H1 (cell line): Measurements from ENCODE around the gene MGAT5. TPM values are rescaled to one million over a fixed set of nuclear protein-coding genes. Genes with fewer than 3 reads are reported as not detected.

Source experiments
- CTCF ChIA-PET: fragments of 300-600 bp; sonication (Branson Sonifier 250); formaldehyde crosslinking; loops from one replicate; lab custom pipeline; 2021; ENCODE audit not compliant: partially characterized antibody; lab: Charles Lee
- POLR2A ChIA-PET: fragments of 300-600 bp; sonication (Branson Sonifier 250); formaldehyde crosslinking; loops from one replicate; lab custom pipeline; 2021; ENCODE audit warnings: inconsistent platforms; ENCODE audit not compliant: partially characterized antibody; lab: Charles Lee
- DNase-seq, 2 experiments: peaks; one replicate each; pipeline versions ENCODE4 v3.0.0 to v3.0.0-alpha.2; 2010 to 2022; ENCODE audit warnings: low spot score in 2 of 2, low read depth in 1 of 2, mixed read lengths in 1 of 2
- FAIRE-seq: peaks from 2 replicates; lab custom pipeline; 2011; peaks lifted over from hg19 to GRCh38; lab: Jason Lieb, UNC
- H2AFZ ChIP-seq: 2 replicates; pipeline ENCODE4 v1.8.1; 2012; ENCODE audit warnings: low read length, inconsistent platforms
- H2AK5ac ChIP-seq: 2 replicates; pipeline ENCODE4 v1.6.1; 2013; ENCODE audit warnings: low read depth, low read length
- H2BK120ac ChIP-seq: replicated peaks from 2 replicates; pipeline ENCODE3; 2013; ENCODE audit warnings: low read depth, low read length, inconsistent platforms
- H2BK12ac ChIP-seq: 2 replicates; pipeline ENCODE4 v1.6.1; 2013; ENCODE audit warnings: low read depth, low read length
- H2BK15ac ChIP-seq: 2 replicates; pipeline ENCODE4 v1.6.1; 2013; ENCODE audit warnings: low read length
- H2BK20ac ChIP-seq: 2 replicates; pipeline ENCODE4 v1.6.1; 2013; ENCODE audit warnings: low read length
- H2BK5ac ChIP-seq: 2 replicates; pipeline ENCODE4 v1.6.1; 2013; ENCODE audit warnings: low read depth, low read length
- H3K14ac ChIP-seq: 2 replicates; pipeline ENCODE4 v1.6.1; 2013; ENCODE audit warnings: inconsistent platforms; ENCODE audit not compliant: insufficient read length
- H3K18ac ChIP-seq: 2 replicates; pipeline ENCODE4 v1.6.1; 2013; ENCODE audit warnings: low read length; ENCODE audit errors: extremely low read depth
- H3K23ac ChIP-seq: 2 replicates; pipeline ENCODE4 v1.6.1; 2013; ENCODE audit warnings: inconsistent platforms; ENCODE audit not compliant: insufficient read length
- H3K23me2 ChIP-seq: 2 replicates; pipeline ENCODE4 v1.6.1; 2013; ENCODE audit warnings: low read depth, low read length
- H3K27ac ChIP-seq: 2 replicates; pipeline ENCODE4 v1.6.1; 2011; ENCODE audit warnings: low read depth, low read length, inconsistent platforms
- H3K27me3 ChIP-seq, 4 experiments: replicated peaks in 1 of 4; 1 replicate in 1 of 4; 2 replicates in 3 of 4; pipeline versions ENCODE4 v1.6.1 to v1.8.1; 2011 to 2013; ENCODE audit warnings: low read length in 3 of 4, mild to moderate bottlenecking in 3 of 4, inconsistent platforms in 2 of 4, mixed read lengths in 2 of 4, moderate library complexity in 1 of 4; ENCODE audit not compliant: control insufficient read depth in 3 of 4, insufficient read depth in 3 of 4; ENCODE audit errors: extremely low read depth in 1 of 4
- H3K36me3 ChIP-seq, 4 experiments: 2 replicates each; pipeline versions ENCODE4 v1.6.1 to v1.8.1; 2011 to 2013; ENCODE audit warnings: mild to moderate bottlenecking in 4 of 4, low read length in 3 of 4, moderate library complexity in 2 of 4, control low read depth in 1 of 4, inconsistent platforms in 1 of 4; ENCODE audit not compliant: insufficient read depth in 4 of 4, control insufficient read depth in 2 of 4
- H3K4ac ChIP-seq: replicated peaks from 2 replicates; pipeline ENCODE3; 2013; ENCODE audit warnings: low read length, low read depth, mixed read lengths, inconsistent platforms; ENCODE audit not compliant: insufficient read length
- H3K4me1 ChIP-seq, 4 experiments: replicated peaks in 1 of 4; 1 replicate in 1 of 4; 2 replicates in 3 of 4; pipeline versions ENCODE4 v1.6.1 to v1.8.1; 2011 to 2013; ENCODE audit warnings: low read length in 3 of 4, inconsistent platforms in 2 of 4, mixed read lengths in 1 of 4; ENCODE audit not compliant: insufficient read depth in 4 of 4, control insufficient read depth in 3 of 4
- H3K4me2 ChIP-seq, 2 experiments: 2 replicates each; pipeline versions ENCODE4 v1.6.1 to v1.8.1; 2011 to 2013; ENCODE audit warnings: low read depth in 2 of 2, low read length in 2 of 2, control low read depth in 1 of 2, inconsistent platforms in 1 of 2, mild to moderate bottlenecking in 1 of 2; ENCODE audit not compliant: insufficient read depth in 1 of 2
- H3K4me3 ChIP-seq, 4 experiments: fragments of 200-600, 300-600 bp in 1 of 4; sonication (generic), shearing (Covaris generic), sonication (Bioruptor Twin) in 1 of 4; 2 replicates each; pipeline versions ENCODE4 v1.5.1 to v1.8.1; 2011 to 2016; ENCODE audit warnings: low read length in 4 of 4, low read depth in 3 of 4, control low read depth in 2 of 4, inconsistent platforms in 2 of 4, mild to moderate bottlenecking in 2 of 4, mixed read lengths in 1 of 4, moderate library complexity in 1 of 4; ENCODE audit not compliant: insufficient read depth in 2 of 4; ENCODE audit errors: extremely low read depth in 1 of 4
- H3K56ac ChIP-seq: replicated peaks from 2 replicates; pipeline ENCODE3; 2013; ENCODE audit warnings: low read depth, mild to moderate bottlenecking, mixed read lengths, low read length, inconsistent platforms; ENCODE audit not compliant: insufficient read length
- H3K79me1 ChIP-seq: 2 replicates; pipeline ENCODE4 v1.6.1; 2013; ENCODE audit warnings: low read depth, low read length, control low read depth
- H3K79me2 ChIP-seq, 2 experiments: 2 replicates each; pipeline versions ENCODE4 v1.6.1 to v1.8.1; 2012 to 2013; ENCODE audit warnings: low read length in 2 of 2, mild to moderate bottlenecking in 2 of 2, inconsistent platforms in 1 of 2; ENCODE audit not compliant: insufficient read depth in 2 of 2, control insufficient read depth in 1 of 2
- H3K9ac ChIP-seq, 4 experiments: replicated peaks in 1 of 4; 1 replicate in 1 of 4; 2 replicates in 3 of 4; pipeline versions ENCODE4 v1.6.1 to v1.8.1; 2011 to 2013; ENCODE audit warnings: low read depth in 3 of 4, low read length in 3 of 4, control low read depth in 2 of 4, mild to moderate bottlenecking in 2 of 4, moderate library complexity in 2 of 4, inconsistent platforms in 1 of 4; ENCODE audit errors: extremely low read depth in 1 of 4
- H3K9me3 ChIP-seq, 2 experiments: 2 replicates each; pipeline versions ENCODE4 v1.6.1 to v1.8.1; 2012 to 2013; ENCODE audit warnings: mild to moderate bottlenecking in 2 of 2, moderate library complexity in 2 of 2, control low read depth in 1 of 2, inconsistent platforms in 1 of 2, low read depth in 1 of 2, low read length in 1 of 2, mixed read lengths in 1 of 2; ENCODE audit not compliant: insufficient read depth in 2 of 2
- H4K20me1 ChIP-seq, 2 experiments: replicated peaks in 1 of 2; 2 replicates each; pipeline versions ENCODE3 to v1.8.1; 2011 to 2013; ENCODE audit warnings: inconsistent platforms in 2 of 2, low read length in 2 of 2, mild to moderate bottlenecking in 1 of 2; ENCODE audit not compliant: insufficient read depth in 2 of 2, control insufficient read depth in 1 of 2
- H4K5ac ChIP-seq: 2 replicates; pipeline ENCODE4 v1.6.1; 2013; ENCODE audit warnings: low read length, low read depth, mixed read lengths, inconsistent platforms; ENCODE audit not compliant: insufficient read length
- H4K8ac ChIP-seq: 2 replicates; pipeline ENCODE4 v1.8.0; 2013; ENCODE audit warnings: mild to moderate bottlenecking, moderate library complexity, low read length, inconsistent platforms; ENCODE audit not compliant: insufficient read depth; ENCODE audit errors: extremely low read depth
- H4K91ac ChIP-seq: replicated peaks from 2 replicates; pipeline ENCODE3; 2013; ENCODE audit warnings: low read length, mixed read lengths, inconsistent platforms; ENCODE audit not compliant: insufficient read length
- BACH1 ChIP-seq: IDR thresholded peaks from 2 replicates; pipeline ENCODE4 v1.6.1; 2012; ENCODE audit warnings: low read length, improper control_type of control experiment
- CEBPB ChIP-seq: IDR thresholded peaks from 2 replicates; pipeline ENCODE4 v1.6.1; 2012; ENCODE audit warnings: low read depth, low read length
- JUND ChIP-seq: IDR thresholded peaks from 2 replicates; pipeline ENCODE4 v1.6.1; 2011; ENCODE audit warnings: mild to moderate bottlenecking, improper control_type of control experiment, low read length
- RAD21 ChIP-seq, 2 experiments: IDR thresholded peaks in 1 of 2; conservative IDR thresholded peaks in 1 of 2; 2 replicates each; pipeline ENCODE4 v1.6.1; 2011; ENCODE audit warnings: low read depth in 2 of 2, low read length in 2 of 2, improper control_type of control experiment in 1 of 2, inconsistent platforms in 1 of 2, mild to moderate bottlenecking in 1 of 2, moderate library complexity in 1 of 2
- RBBP5 ChIP-seq: IDR thresholded peaks from 2 replicates; pipeline ENCODE4 v1.7.1; 2012; ENCODE audit warnings: low read depth, mild to moderate bottlenecking, inconsistent platforms, low read length, moderate library complexity, borderline replicate concordance
- RFX5 ChIP-seq: IDR thresholded peaks from 2 replicates; pipeline ENCODE4 v1.6.1; 2011; ENCODE audit warnings: low read depth, low read length, improper control_type of control experiment, borderline replicate concordance
- SAP30 ChIP-seq: fragments of 300-600 bp; sonication (generic); IDR thresholded peaks from 2 replicates; pipeline ENCODE4 v1.7.1; 2012; ENCODE audit warnings: low read length, moderate library complexity, mild to moderate bottlenecking, inconsistent platforms; ENCODE audit not compliant: insufficient read depth, insufficient replicate concordance
- SIX5 ChIP-seq: IDR thresholded peaks from 2 replicates; pipeline ENCODE4 v1.6.1; 2011; ENCODE audit warnings: mild to moderate bottlenecking, low read depth, low read length
- TBP ChIP-seq: IDR thresholded peaks from 2 replicates; pipeline ENCODE4 v1.6.1; 2011; ENCODE audit warnings: low read depth, low read length, improper control_type of control experiment
- YY1 ChIP-seq: IDR thresholded peaks from 2 replicates; pipeline ENCODE4 v1.6.1; 2011; ENCODE audit warnings: low read depth, mild to moderate bottlenecking, low read length
- ZNF274 ChIP-seq: IDR thresholded peaks from 2 replicates; pipeline ENCODE4 v1.7.0; 2012; ENCODE audit warnings: low read length, borderline replicate concordance; ENCODE audit errors: extremely low read depth
- WGBS, 2 experiments: shearing (Covaris generic) in 1 of 2; methylation state at CpG; one replicate each; pipeline versions ENCODE4 v1.1.6 to v1.1.7; 2013 to 2015; ENCODE audit warnings: low lambda C conversion rate in 2 of 2, mixed read lengths in 2 of 2, inconsistent platforms in 1 of 2, low coverage in 1 of 2, missing lambda C conversion rate in 1 of 2; ENCODE audit not compliant: insufficient replicate concordance in 2 of 2, insufficient coverage in 1 of 2, insufficient read length in 1 of 2; ENCODE audit errors: extremely low coverage in 1 of 2, missing lambda C conversion rate in 1 of 2; 5-methylcytosine and 5-hydroxymethylcytosine counted together
- polyA plus RNA-seq, 7 experiments: library from polyadenylated mRNA; depleted of rRNA in 3 of 7; stranded (reverse) in 5 of 7; unstranded in 2 of 7; fragments of >200 nt in 5 of 7; fragments of 200-250 nt in 2 of 7; gene quantifications; 1 replicate in 5 of 7; 2 replicates in 1 of 7; 4 replicates in 1 of 7; pipeline versions ENCODE4 v1.2.1 to v1.2.3, GENCODE V29; 2011 to 2013; ENCODE audit warnings: missing spikeins in 2 of 7, mixed read lengths in 2 of 7
- total RNA-seq: library from RNA; stranded (reverse); fragmentation: NEBNext Ultra II Directional; extraction: Animal tissue kit (Norgen Biotek cat#: 25700); gene quantifications from 2 replicates; pipeline ENCODE4 v1.2.1, GENCODE V29; 2021
- TF ChIP-seq, protein P1 (sequence below): IDR thresholded peaks from 2 replicates; pipeline ENCODE4 v1.6.1; 2011; ENCODE audit warnings: low read length, improper control_type of control experiment

MGAT5 gene
- total and polyA plus RNA-seq, 2 of the 8 experiments (the other 6 are each of a cell fraction or from before 2014, with no cell fraction given), result 11.2 to 49.2 TPM

DNA sequence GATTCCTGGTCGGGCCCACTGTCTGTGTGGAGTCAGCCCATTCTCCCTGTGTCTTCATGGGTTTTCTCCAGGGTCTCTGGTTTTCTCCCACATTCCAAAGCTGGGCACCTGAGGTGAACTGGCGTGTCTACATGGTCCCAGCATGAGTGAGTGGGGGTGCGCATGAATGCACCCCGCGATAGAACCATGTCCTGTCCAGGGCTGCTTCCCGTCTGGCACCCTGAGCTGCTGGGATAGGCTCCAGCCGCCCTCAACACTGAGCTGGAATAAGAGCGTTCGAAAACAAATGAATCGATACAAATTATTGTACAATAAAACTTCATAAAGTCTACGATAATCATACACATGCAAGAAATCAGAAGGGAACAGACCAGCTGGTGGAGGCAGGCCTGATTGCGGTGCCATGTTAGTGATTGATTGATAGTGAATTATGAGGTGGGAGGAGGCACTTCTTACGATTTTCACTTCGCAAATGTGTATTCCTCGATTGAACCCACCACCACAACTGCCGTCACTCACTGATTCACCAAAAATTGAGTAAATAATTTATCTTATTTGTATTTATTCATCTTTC is 186.6 kb downstream of the MGAT5 start:
- Histone ChIP-seq H3K79me1 (no peaks in the 10 kb centered on the region; the same call in 1 of the 2 replicates), H3K4me3 (no peak overlapping the region), H3K4ac (no peak overlapping the region), H3K23ac (no peak overlapping the region), H3K56ac (no peak overlapping the region), H2BK20ac (no peak overlapping the region), H2BK15ac (no peak overlapping the region), H3K9me3 (no peaks in the 10 kb centered on the region), H2AFZ (no peak overlapping the region), H2BK12ac (no peak overlapping the region), H4K20me1 (no peaks in the 10 kb centered on the region), H3K18ac (no peak overlapping the region), H4K91ac (no peak overlapping the region), H2AK5ac (no peak overlapping the region), H3K27ac (no peak overlapping the region), H3K4me1 (no peaks in the 10 kb centered on the region; a peak in 1 of 7 replicates), H3K9ac (no peak overlapping the region), H4K5ac (no peak overlapping the region), H2BK5ac (no peak overlapping the region), H3K23me2 (peaks cover 2% of the 10 kb centered on the region; the same call in 1 of the 2 replicates), H2BK120ac (no peak overlapping the region), H3K14ac (no peak overlapping the region), H3K4me2 (no peak overlapping the region), H3K27me3 (no peaks in the 10 kb centered on the region), H3K79me2 (no peaks in the 10 kb centered on the region), H4K8ac (no peak overlapping the region), H3K36me3 (no peaks in the 10 kb centered on the region)
- ChIA-PET POLR2A (interaction anchor here (1.4 kb wide), 1 partner anchor 9 kb away, joined by 4 read pairs; no protein-coding TSS in a partner anchor), CTCF (interaction anchor here (0.6 to 10.9 kb wide), 3 partner anchors 9 to 78 kb away, joined by 3 to 132 read pairs (median 9); no protein-coding TSS in a partner anchor)
- WGBS, 2 experiments, result 97% methylated on average over 16 of the region's 16 CpGs; no CpG with 5 or more reads in 1 of the 2 experiments
- DNase-seq (no peak), FAIRE-seq (no peak)
- TF ChIP-seq RAD21 (IDR thresholded peaks at IDR 0.05 in 1 of 2, conservative IDR thresholded peaks at IDR 0.05 in 1 of 2; ENCODE audit: low read depth in 2 of 2, low read length in 2 of 2) (no peak), RFX5 (no peak), TBP (no peak), YY1 (no peak), JUND (no peak), SIX5 (no peak), CEBPB (no peak), SAP30 (no peak), RBBP5 (no peak), BACH1 (no peak), ZNF274 (no peak)
- TF ChIP-seq, protein P1, sequence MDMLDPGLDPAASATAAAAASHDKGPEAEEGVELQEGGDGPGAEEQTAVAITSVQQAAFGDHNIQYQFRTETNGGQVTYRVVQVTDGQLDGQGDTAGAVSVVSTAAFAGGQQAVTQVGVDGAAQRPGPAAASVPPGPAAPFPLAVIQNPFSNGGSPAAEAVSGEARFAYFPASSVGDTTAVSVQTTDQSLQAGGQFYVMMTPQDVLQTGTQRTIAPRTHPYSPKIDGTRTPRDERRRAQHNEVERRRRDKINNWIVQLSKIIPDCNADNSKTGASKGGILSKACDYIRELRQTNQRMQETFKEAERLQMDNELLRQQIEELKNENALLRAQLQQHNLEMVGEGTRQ, result no peak
